ENCODE results near the gene MAP3K14.
"Not testable (repeated sequence)": the region's sequence is repeated elsewhere in the genome, so short reads cannot be mapped to it uniquely, and the experiment has no call there.

The MAP3K14 gene

GRCh38 chr17:45316434-45317110, at the start of gene MAP3K14:
Gene MAP3K14, minus strand, starts transcription at chr17:45317020. Its CDS starts 26,275 bp downstream, at chr17:45290745.
- peak; percentile 52 for DNase-seq (ENCODE audit: low spot score)

GRCh38 chr17:45366049-45366448, 49.2 kb upstream of the MAP3K14 start:
- no peak for DNase-seq (ENCODE audit: low spot score)

GRCh38 chr17:45364531-45365390, 47.9 kb upstream of the MAP3K14 start:
- peak; percentile 41 for DNase-seq (ENCODE audit: low spot score)

- no peak for DNase-seq (ENCODE audit: low spot score)
These were observed 46.7 kb upstream of the MAP3K14 start for GRCh38 chr17:45363498-45363897.

GRCh38 chr17:45361976-45362375, 45.2 kb upstream of the MAP3K14 start:
- no peak for DNase-seq (ENCODE audit: low spot score)

GRCh38 chr17:45361451-45361850, 44.6 kb upstream of the MAP3K14 start:
- DNase-seq (ENCODE audit: low spot score): no peak

- no peak for DNase-seq (ENCODE audit: low spot score)
These were observed 40.7 kb upstream of the MAP3K14 start for GRCh38 chr17:45357364-45357997.

GRCh38 chr17:45355087-45355486, 38.3 kb upstream of the MAP3K14 start:
- no peak for DNase-seq (ENCODE audit: low spot score)

GRCh38 chr17:45353043-45353442, 36.2 kb upstream of the MAP3K14 start:
- no peak for DNase-seq (ENCODE audit: low spot score)

- DNase-seq (ENCODE audit: low spot score): no peak
These were observed 35.0 kb upstream of the MAP3K14 start for GRCh38 chr17:45351831-45352230.

GRCh38 chr17:45347444-45347843, 30.6 kb upstream of the MAP3K14 start:
- no peak for DNase-seq (ENCODE audit: low spot score)

- peak; percentile 18 for DNase-seq (ENCODE audit: low spot score)
These were observed 29.6 kb upstream of the MAP3K14 start for GRCh38 chr17:45346216-45347015.

GRCh38 chr17:45345554-45346215, 28.9 kb upstream of the MAP3K14 start:
- DNase-seq (ENCODE audit: low spot score): peak; percentile 69

GRCh38 chr17:45345246-45345553, 28.4 kb upstream of the MAP3K14 start:
- DNase-seq (ENCODE audit: low spot score): no peak

GRCh38 chr17:45343967-45344664, 27.3 kb upstream of the MAP3K14 start:
- DNase-seq (ENCODE audit: low spot score): not testable (repeated sequence)

GRCh38 chr17:45342871-45343526, 26.2 kb upstream of the MAP3K14 start:
- DNase-seq (ENCODE audit: low spot score): no peak

GRCh38 chr17:45342306-45342705, 25.5 kb upstream of the MAP3K14 start:
- DNase-seq (ENCODE audit: low spot score): no peak

GRCh38 chr17:45341533-45342158, 24.8 kb upstream of the MAP3K14 start:
- peak; percentile 88 for DNase-seq (ENCODE audit: low spot score)

GRCh38 chr17:45339646-45340605, 23.1 kb upstream of the MAP3K14 start:
- DNase-seq (ENCODE audit: low spot score): no peak
